NCI-H82 treated with DMSO at 0.1 percent for 48 hours (cell line): ENCODE measurements around the gene TEX2.

Experiments used
- DNase-seq: peaks from one replicate; lab custom pipeline; 2025; ENCODE audit not compliant: unreplicated experiment; lab: John Stamatoyannopoulos, UW

TEX2 gene

DNA sequence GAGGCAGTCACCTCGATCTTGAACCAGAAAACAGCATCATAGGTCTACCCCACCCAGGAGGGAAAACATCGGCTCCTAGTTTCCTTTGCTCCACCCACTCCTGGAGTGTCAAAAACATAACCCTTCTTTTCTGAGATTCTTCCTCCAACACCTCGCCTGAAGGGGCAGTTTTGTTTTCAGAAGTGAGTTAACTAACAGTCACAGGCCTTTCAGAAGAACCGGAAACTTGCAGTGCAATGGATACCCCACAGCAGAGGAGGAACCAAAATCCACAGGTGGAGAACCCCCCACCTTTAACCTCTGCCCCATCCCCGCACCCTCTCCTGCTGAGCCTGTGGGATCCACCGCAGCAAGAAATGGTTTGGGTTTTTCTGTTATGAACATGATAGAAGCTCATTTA lies 7.8 kb upstream of the TEX2 start:
- no peak for DNase-seq

DNA sequence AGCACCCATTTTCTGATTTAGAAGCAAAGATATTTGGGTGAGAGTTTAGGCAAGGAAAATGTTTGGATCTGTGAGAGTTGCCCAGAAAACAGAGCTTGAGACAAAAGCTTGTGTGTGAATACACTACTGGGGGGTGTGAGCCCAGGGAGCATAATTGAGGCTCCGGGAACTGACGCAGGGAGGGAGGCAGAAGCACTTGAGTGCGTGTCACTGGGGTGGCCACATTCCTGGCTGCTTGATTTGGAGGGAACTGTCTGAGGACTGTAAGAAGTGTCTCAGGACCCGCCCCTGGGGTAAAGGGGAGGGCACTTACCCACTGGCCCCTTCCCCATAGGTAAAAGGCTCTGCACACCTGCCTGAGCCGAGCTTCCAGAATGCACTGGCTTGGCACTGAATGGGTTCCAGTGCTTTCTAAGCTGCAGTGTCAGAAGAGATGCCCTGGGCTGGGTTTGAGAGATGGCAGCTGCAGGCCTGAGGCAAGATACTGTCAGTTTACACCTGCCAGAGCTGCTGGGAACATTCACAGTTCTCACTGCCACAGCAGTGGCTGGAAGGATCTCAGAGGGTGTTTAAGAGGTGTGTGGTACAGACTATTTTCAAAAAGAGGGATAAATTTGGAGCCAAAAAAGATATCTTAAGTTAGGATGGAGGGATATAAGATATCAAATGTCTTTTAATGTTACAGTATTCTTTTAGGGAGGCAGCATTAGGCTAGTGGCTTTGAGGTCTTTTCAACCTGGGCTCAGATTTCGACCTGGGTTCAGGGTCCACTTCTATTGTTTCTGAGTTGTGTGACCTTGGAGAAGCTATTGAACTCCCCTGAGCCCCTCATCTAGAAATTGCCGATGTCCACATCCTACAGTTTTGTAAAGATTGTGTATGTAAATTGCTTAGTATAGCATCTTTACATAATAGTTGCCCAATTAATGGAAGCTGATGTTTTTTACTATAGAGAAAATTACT lies 6.9 kb upstream of the TEX2 start:
- DNase-seq, result no peak

DNA sequence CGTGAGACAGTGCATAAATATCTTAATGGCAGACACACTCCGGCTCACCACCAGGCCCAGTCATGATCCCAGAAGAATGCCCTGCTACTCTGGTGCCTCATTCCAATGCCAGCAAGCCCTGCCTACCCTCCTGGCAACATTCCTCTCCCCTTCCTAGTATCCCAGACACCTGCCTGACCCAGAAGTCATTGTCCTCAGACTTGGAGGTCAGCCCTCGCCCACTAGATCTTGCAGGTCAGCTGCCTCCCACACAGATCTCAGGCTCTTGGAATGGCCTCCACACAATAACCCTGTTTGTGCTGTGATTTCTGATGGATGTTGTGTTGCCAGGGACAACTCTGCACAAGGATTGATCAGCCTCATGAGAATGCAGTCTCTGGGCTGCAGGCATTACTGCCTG lies 1.8 kb upstream of the TEX2 start:
- DNase-seq, result no peak

DNA sequence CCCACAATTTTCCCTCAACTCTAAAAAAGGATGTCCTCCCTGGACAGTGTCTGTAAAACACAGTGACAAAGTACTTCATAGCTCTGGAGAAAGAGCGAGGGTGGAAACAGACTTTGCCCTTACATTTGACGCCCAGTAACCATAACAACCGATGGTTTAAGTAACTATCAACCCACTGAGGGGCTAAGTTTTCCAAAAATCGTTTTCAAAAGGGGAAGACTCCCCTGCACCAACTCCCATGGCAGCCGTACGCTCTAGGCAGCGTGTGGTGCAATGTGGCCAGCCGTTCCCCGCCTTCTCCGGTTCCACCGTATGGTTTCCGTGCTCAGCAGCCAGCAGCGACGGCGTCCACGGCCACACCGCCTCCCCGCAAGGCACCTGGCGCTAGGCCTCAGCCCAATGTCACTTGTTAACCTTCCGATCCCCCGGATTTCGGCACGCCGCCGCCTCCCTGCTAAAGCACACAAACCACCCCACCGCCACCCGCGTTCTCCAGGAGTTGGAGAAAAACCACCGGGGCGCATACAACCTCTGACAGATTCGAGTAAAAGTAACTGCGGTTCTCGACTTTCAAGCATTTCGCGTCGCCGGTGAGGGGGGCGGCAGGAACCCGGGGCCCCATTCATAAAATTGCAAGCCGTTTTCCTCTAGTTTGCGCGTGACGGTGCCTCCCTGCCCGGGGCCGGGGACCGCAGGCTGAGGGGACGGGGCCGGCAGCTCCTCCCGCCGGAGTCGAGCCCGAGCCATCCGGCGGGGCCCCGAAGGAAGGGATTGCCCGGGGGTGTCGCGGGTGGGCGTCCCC lies 661 bp downstream of the TEX2 start:
- no peak for DNase-seq

DNA sequence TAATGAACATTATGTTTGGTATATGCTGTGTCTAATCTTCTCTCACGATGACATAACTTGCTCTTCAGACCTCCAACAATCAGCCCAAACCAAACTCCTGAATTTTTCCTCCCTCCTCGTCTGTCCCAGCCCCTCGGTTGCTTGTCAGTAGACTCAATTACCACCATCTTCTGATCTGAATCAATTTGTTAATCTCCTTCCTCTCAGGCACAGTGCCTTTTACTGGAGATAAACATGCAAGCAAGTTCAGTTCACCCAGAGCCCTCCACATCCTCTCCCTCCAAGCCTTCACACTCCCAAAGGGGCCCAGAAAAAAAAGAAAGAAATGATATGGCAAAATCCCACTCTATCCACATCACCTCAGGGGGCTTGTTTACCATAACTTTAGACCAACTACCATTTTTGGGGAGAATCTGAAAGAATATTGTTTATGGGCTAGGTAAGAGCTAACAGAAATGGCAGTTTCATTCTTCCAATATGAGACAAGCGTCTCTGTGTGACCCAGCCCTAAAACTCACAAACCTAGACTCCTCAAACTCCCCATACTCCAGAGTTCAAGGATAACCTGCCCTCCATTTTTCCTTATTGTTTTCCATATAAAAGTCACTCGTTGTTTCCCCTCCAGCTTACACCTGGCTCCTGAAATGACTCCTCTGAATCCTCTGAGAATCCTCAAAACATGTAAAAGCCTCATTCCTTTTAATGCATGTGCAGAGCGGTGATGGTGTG lies 1.5 kb downstream of the TEX2 start:
- DNase-seq, result peak; percentile 24

DNA sequence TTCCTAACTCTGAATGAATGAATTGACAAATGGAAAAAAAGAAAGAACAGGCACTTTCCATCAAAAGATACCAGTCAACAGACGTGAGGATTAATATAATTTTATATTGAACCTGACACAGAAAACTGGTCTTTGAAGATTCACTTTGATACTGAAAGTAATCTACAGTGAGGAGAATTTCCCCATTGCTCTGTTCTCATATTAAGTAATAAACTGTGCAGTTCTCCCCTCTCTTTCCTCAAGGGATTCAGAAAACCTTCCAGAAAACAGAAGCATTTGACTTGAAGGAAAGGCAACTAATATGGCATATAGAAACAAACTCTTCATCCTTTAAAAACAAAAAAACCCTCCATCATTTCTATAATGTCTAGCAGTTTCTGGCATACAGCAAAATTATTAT lies 2.2 kb downstream of the TEX2 start:
- no peak for DNase-seq

DNA sequence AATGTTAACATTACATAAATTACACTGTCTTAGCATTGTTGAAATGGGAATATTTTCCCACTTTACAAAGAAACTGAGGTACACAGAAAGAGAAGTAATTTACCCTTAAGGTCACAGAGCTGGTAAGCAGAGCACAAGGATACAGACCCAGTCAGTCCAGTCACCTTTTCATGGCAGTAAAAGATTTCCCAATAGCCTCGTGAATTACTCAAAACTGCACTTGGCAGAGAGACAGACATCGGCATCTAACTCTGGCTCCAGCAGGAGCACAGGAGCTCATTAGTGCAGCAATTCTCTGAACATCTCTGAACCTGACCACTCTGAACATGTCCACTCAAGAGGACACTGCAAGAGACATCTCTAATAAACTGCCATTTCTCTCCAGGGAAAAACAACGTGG lies 3.1 kb downstream of the TEX2 start:
- DNase-seq, result no peak

DNA sequence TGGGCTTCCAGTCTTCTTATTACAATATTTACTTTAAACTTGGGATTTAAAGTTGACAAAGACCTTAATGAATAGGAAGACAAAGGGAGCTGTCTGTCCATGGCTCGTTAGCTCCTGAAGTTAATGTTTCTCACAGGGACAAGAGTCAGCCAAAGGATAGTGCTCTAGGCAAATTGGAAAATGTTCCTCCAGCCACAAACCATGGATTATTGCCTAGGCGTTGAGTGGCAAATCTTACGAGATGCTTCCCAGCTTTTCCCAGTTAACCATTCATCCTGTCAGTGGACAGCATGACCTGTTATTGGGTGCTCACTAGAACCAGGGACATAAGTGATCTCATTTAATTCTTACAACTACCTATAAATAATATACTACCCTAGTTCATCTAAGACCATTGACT lies 3.6 kb downstream of the TEX2 start:
- DNase-seq, result no peak

DNA sequence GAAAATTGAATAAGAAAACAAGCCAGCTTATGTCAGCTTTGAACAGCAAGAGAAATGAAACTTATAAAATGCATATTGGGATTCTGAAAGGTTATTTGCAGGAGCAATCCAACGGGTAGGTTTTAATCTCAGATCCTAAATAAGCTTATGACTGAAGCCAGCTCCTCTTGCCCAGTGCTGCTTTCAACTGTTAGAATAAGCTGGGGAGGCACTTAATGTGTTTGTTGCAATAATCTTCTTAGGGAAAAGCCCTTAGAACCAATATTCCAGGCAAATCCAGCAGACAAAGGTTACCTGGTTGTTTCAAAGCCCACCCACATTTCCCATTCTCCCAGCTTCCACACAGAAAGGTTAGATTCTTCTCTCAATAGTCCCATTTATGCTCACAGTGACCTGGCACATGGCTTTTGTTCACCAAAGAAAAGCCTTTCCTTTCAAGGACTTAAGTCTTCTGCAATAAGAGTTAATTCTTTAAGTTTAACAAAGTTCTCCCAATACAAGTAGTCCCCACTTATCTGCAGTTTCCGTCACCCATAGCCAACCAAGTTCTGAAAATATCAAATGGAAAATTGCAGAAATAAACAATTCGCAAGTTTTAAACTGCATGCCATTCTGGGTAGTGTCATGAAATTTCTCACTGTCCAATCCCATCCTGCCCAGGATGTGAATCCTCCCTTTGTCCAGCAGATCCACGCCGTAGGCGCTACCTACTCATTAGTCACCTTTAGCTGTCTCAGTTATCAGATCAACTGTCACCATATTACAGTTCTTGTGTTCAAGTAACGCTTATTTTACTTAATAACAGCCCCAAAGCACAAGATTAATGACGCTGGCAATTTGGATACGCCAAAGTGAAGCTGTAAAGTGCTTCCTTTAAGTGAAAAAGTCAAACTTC lies 5.9 kb downstream of the TEX2 start:
- DNase-seq, result peak; percentile 87

DNA sequence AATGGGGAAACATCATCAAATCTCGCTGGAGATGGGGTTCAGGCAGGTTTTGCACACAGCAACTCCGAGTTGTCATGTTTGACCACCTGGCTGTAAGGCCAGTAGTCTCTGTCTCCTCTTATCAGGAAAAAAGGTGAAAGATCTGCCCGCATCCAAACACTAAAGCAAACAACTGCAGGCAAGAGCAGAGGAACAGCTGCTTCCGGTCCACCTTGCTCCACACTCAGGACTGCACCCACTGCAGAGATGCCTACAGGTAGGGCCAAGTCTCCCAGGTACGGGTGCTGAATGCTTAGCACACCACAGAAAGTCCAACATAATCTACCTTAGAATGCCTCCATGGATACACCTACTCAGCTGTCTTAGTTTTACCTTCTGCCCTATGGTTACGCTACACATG lies 7.3 kb downstream of the TEX2 start:
- DNase-seq, result no peak

DNA sequence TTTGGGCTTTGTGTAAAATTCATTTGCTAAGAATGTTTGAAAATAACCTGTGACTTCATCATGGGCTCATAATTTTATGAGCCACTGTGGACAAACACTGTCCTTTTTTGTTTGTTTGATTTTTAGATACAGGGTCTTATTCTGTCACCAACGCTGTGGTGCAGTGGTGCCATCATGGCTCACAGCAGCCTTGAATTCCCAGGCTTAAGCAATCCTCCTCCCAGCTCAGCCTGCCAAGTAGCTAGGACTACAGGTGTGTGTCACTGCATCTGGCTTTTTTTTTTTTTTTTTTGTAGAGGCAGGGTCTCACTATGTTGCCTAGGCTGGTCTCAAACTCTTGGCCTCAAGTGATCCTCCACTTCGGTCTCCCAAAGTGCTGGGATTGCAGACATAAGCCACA lies 8.3 kb downstream of the TEX2 start:
- DNase-seq, result no peak

DNA sequence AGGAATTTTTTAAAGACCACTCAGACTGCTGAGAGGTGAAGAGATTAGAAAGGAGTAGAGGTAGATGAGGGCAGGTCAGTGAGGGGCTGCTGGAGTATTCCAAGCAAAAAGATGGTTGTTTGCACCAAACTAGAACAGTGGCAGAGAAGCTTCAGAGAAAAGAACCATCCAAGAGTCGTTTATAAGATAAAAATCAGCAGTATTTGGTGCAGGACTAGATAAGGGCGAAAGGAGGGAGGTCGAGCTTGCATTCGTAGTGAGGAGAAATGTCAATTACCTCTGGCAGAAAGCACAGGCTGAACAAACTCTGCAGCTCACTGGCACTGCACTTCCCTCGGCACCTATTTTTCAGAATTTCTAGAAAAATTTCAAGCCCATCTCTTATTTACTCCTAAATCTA lies 9.6 kb downstream of the TEX2 start:
- DNase-seq, result no peak

DNA sequence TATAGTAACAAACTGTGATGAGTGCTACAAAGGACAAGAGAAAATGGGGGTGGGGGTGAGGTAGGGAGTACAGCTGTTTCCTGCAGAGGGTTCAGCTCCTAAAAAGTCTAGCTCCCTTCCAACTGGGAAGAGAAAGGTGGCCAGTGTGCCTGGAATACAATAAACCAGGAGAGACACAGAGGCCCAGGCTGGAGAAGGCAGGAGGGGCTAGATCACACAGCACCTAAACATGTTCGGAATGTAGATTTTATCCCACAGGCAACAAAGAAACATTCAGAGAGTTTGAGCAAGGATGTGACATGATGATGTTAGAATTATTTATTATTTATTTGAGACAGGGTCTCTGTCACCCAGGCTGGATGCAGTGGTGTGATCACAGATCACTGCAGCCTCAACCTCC lies 10.2 kb downstream of the TEX2 start:
- DNase-seq, result no peak

DNA sequence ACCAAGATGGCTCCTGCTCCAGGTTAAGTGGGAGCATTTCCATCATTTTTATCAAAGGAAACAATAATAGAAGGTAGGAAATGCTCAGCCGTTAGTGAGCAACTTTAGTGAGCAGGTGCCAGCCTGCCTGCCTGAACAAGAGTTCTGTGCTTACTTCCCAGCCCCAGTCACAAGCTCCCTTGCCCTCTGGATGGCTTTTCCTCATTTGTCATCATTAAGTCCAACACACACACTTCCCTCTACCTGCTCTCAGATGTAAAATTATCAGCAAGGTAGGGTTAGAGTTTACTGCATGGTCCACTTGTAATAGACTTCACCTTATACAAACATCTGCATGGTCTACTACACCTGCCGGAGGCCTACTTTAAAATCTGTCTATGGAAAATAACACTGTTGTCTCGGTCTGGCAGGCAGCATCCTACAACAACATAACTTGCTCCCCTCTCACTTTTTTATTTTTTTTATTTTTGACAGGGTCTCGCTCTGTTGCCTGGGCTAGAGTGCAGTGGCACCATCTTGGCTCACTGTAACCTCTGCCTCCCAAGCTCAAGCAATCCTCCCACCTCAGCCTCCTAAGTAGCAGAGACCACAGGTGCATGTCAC lies 12.7 kb downstream of the TEX2 start:
- DNase-seq, result no peak

DNA sequence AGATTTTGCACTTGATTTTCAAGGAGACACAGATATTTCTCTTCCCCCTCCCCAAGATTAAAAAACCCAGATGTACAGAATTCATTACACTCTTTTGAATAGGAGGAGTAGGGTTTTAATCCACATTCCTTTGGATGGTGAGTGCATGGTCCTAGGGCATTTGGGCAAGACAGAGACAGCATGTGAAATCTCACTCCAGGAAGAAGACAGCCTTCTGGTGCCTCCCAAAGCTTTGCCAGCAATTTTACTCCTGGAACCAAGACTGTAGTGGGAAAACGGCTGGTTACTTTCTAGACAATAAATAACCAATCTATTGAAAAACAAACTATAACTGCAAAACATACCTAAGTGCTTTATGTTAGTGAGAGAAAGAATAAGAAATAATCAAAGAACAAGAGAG lies 15.2 kb downstream of the TEX2 start:
- no peak for DNase-seq

DNA sequence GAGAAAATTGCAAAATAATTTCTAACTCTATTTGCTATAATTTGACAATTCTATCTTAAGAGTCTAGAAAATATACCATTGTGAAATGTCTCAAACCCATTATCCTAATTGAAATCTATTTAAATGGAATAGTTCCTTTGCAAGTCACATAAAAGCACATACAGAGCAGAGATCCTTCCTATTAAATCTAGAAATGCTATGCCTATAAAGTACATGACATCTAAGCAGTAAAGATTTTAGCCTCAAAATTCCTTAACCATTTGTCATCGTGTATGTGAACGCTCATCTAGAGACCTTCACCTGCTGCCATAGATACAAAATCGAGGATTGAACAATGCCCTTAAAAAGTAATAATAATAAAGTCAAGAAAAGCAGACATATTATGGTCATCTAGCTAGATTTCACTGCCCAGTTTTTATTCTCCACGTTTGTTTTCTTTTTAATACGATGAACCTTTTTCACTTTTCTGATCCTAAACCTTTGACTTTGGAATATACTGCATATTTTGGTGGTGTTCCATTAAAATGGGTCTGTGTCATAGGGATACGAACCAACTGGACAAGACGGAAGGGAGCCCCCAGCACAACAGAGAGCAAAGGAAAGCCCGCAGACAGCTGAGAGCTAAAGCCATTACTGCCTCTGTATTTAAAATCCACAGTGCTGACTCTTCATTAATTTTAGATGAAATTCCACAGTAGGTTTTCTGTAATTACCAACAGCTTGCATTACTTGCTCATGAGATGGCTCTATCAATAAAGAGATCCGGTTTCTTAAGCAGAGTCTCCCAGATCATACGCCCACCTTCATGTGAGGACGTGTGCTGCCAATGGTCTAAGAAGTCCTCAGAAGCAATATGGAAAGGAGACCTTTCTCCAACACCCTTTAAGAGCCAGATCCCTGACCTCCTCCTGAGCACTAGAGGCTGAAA lies 17.6 kb downstream of the TEX2 start:
- no peak for DNase-seq

DNA sequence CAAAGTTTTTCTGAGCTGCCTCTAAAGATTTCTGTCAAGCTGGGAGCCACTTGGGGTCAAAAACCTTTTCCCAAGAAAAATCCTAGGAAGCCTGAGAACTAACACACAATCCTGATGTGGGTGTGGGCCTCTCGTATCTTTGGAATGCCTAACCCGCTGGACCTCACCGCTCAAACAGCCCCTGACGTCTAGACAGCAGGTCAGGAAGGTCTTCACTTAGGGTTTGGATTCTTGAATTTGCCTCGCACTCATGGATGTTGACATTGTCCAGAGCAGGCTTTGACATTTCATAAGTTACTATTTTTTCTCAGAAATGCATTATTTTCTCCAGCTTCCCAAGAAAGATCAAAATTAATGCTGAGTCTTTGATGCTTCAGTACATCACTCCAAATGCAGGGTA lies 18.9 kb downstream of the TEX2 start:
- DNase-seq, result no peak

DNA sequence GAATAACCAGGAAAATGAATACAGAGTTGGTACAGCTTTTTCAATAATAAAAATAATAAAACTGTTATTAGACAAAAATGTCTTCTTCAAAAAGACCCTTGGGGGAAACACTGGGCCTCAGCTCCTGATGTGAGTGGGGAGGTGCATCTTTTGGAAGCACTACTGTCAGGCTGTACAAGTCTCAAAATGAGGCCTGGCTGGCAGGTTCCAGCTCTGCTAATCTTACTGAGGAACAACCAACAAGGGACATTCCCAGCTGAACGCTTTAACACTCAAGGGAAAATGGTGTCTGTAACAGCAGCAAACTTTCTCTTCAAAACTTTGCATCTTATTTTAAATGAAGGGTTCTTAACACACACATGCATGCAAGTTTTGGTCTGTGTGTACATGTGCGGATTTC lies 19.7 kb downstream of the TEX2 start:
- no peak for DNase-seq

DNA sequence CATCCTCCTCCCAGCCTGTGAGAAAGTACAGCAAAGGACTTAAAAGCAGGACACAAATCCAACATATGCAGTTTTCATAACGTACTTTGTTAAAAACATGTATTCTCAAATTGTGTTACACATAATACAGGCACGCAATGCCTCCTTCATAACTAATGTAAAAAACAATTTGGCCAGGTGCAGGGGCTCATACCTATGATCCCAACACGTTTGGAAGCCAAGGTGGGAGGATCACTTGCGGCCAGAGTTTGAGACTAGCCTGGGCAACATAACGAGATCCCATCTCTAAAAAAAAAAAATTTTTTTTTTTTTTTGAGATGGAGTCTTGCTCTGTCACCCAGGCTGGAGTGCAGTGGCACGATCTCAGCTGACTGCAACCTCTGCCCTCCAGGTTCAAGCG lies 20.4 kb downstream of the TEX2 start:
- DNase-seq, result no peak
